WI38 (cell line): Measurements from ENCODE around the gene NUCB2.

Source experiments
- H3K4me3 ChIP-seq: 2 replicates; pipeline ENCODE4 v1.5.1; 2011; ENCODE audit warnings: low read depth, mild to moderate bottlenecking, control low read depth, low read length
- TF ChIP-seq, protein P1 (sequence below): IDR thresholded peaks from 2 replicates; pipeline ENCODE4 v1.5.1; 2012; ENCODE audit warnings: low read depth, mild to moderate bottlenecking, control low read depth, low read length

Gene NUCB2

DNA sequence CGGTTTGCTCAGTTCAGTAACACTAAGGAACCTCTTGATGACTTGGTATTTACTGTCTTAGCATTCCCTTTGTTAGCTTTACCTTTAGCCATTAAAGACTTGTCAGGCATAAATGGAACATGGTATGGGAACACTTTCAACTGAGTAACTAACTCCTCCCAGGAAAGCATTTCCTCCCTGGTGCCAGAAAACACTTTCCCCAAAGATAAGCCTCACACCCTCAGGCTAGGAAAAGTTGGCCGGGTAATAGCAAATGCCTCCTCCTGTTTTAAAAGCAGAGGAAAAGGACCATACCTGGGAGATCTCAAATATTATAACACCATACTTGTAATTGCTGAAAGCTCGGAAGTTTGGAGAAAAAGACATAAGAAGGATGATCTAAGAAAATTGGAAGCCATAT is 100.0 kb downstream of the NUCB2 start:
- no peak overlapping the region for H3K4me3 ChIP-seq
- TF ChIP-seq, protein P1, sequence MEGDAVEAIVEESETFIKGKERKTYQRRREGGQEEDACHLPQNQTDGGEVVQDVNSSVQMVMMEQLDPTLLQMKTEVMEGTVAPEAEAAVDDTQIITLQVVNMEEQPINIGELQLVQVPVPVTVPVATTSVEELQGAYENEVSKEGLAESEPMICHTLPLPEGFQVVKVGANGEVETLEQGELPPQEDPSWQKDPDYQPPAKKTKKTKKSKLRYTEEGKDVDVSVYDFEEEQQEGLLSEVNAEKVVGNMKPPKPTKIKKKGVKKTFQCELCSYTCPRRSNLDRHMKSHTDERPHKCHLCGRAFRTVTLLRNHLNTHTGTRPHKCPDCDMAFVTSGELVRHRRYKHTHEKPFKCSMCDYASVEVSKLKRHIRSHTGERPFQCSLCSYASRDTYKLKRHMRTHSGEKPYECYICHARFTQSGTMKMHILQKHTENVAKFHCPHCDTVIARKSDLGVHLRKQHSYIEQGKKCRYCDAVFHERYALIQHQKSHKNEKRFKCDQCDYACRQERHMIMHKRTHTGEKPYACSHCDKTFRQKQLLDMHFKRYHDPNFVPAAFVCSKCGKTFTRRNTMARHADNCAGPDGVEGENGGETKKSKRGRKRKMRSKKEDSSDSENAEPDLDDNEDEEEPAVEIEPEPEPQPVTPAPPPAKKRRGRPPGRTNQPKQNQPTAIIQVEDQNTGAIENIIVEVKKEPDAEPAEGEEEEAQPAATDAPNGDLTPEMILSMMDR = no peak

DNA sequence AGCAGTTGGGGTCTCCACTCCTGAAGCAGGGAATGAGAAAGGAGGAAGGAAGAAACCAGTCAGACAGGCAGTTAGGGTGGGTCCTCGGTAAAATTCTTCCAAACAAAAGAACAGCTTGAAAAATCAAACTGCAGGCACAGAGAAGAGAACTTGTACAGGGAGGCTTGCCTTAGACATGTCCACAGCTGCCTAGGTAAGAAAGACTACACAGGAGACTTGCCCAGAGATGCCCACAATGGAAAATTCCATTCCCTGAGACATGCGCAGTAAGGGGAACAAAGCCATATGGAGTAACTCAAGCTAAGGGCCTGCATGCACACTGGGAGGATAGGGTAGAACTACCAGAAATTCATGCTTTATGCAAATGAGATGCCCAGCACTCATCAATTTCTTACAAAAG is 102.1 kb downstream of the NUCB2 start:
- no peak overlapping the region for H3K4me3 ChIP-seq
- TF ChIP-seq, protein P1 = no peak

DNA sequence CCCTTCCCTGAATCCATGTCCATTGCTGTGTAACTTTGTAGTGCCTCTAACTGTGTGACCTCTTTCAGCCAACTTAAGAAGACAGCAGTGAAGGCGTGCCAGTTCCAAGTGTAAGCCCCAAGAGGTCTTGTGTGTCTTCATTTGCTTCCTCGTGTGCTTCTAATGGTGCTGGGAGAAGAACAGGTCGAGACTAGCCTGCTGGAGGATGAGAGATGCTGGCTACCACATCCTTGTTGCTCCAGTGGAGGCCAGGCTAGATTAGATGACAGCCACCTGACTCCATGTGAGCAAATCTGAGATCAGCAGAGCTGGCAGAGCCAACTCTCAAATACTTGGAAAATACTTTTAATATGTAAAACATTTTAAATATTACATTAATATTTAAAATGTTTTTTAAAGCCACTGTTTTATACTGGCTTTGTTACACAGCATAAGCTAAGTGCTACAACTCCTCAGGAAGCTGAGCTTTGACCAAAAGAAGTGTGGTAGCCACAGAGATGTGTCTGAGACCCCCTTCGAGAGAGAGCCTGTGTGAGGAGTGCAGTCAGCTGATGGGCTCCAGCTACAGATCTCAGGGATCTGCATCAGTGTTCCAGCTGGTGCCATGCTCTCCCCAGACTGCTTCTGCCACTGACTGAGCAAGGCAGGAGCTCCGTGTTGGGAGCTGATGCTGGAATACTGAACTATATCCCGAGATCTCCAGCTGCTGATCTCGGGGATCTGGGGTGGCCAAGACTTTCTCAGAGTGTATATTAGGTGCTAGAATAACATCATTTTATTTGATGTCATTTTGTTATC is 103.0 kb downstream of the NUCB2 start:
- TF ChIP-seq, protein P1 = no peak
- no peak overlapping the region for H3K4me3 ChIP-seq

DNA sequence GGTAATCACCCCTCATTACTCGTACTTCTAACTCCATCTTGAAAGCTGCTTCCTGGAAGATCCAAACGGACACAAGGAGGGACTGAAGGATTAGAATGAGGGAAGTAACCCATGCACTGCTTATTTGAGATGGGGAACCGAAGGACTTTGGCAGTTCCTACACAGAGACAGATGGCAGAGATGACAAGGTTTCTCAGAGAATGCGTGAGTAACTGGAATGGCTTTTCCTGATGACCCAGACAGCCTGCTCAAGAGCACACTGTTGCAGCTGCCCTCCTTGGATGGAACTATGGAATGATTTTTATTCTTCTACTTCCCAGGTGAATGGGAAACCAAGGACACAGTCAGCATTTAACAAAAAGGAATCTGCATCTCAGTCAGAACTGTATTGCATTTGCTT is 104.6 kb downstream of the NUCB2 start:
- H3K4me3 ChIP-seq = no peak overlapping the region
- TF ChIP-seq, protein P1 = no peak
